HG03342 (cell line): ENCODE results near the gene NME7.

ENCODE experiments used
- ATAC-seq: cut with Tn5 transposase; IDR thresholded peaks from one replicate; pipeline ENCODE4 v1.9.1; 2021; ENCODE audit warnings: mild to moderate bottlenecking, moderate library complexity; ENCODE audit not compliant: unreplicated experiment

Gene NME7

DNA sequence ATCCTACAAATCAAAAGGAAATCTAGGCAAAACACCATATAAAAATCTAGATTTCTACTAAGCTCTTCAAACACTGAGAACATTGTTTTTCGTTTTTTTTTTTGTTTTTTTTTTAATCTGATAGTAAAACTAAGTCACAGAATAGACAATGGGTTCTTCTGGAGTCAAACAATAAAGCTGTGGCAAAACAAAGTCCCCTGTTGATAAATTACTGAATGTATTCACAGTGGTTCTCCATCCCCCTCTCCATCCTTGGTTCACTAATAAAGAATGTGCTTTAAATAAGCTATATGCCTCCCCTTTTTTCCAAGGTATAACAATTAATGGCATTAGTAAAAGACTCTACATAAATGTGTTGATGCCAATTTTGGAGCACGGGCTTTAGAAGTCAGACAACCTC lies 277.8 kb downstream of the NME7 start:
- no peak for ATAC-seq

DNA sequence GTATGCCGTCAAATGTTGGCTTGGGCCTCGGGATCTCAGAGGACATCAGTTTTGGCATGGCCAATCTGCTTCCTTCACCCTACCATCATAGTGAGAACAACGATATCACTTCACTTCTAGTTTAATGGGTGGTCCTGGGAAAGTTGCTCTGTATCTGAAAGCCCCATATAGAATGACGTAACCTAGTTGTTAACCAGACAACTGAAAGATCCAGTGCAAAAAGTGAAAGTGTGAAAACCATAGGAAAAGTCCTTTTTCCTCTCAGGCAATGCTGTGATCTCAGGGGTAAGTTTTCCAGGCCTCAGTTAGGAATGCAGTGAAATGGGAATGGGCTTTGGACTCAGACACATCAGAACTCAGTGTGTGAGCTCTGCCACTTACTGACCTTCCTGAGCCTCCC lies 279.7 kb downstream of the NME7 start:
- no peak for ATAC-seq

DNA sequence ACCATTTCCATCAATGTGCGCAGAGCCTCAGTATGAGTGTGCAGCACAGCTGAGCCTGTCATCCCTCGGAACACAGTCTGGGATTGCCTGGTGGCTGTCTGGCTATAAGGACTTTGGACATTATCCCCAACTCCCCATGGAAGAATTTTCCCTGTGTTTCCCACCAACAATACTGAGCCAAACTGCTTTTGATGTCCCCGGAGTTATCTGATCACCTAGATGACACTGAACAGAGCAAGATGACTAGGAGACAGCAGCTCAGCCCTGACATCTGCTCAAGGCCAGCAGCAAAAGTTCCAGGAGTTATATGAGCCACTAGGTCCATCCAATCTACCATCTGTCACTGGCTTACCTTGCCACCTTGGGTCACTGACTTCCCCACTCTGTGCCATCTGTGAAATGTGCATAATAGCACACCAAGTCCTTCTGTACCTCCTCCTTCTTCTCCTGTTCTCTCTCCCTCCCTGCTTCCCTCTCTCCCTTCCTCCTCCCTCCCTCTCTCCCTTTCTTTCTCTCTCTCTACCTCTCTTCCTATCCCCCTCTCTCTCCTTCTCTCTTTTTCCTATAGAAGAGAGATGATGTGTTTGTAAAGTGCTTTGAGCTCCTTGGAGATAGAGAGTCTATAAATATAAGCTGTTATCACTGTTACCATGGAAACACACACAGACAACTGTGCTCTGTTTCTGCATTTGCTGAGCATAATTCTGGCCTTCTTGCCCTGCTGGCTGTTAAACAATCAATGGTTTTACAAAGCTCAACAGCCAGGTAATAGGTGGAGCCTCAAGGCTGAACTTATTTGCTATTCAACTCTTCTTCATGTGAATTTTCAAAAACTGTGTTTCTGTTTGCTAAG lies 280.8 kb downstream of the NME7 start:
- no peak for ATAC-seq

DNA sequence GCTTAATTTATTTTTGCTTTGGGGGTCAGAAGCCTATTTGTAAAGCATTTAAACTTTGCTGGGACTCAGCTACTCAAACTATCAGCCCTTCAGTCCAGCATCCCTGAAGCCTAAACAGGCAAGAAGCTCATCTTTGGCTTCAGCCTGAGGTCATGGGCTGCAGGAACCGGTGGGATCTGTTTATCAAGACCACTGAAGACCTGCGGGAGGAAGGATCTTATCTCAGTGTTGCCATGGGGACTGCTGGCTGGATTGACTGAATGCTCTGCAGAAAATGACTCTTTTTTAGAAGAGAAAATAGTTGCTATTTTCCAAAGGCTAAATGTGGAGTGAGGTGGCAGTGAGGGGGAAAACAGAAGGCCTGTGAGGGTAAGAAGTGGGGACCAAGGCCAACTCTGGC lies 281.7 kb downstream of the NME7 start:
- no peak for ATAC-seq
